HepG2 (cell line): ENCODE results near the gene SMIM13. TPM values are rescaled to one million over a fixed set of nuclear protein-coding genes. Genes with fewer than 3 reads are reported as not detected.
A peak's percentile ranks its signal among the peaks of the same experiment; 100 is the strongest.

Experiments
- HMGA1 ChIP-seq: sonication (generic); formaldehyde crosslinking; conservative IDR thresholded peaks from 2 replicates; pipeline ENCODE4 v1.4.0; 2020; ENCODE audit warnings: missing genetic modification reagents
- HNF4A ChIP-seq: sonication (generic); formaldehyde crosslinking; IDR thresholded peaks from 2 replicates; pipeline ENCODE4 v1.4.0; 2020; ENCODE audit warnings: missing genetic modification reagents
- HNRNPLL ChIP-seq: fragments of 200-400 bp; formaldehyde crosslinking; IDR thresholded peaks from 2 replicates; pipeline ENCODE4 v1.6.1; 2017; ENCODE audit warnings: mild to moderate bottlenecking, low read depth, low read length; ENCODE audit not compliant: poor library complexity, severe bottlenecking
- RBM22 ChIP-seq: fragments of 200-400 bp; formaldehyde crosslinking; optimal IDR thresholded peaks from 2 replicates; pipeline ENCODE3; 2017; ENCODE audit warnings: mild to moderate bottlenecking, low read length, moderate library complexity
- SIX4 ChIP-seq: sonication (generic); formaldehyde crosslinking; IDR thresholded peaks from 2 replicates; pipeline ENCODE4 v1.4.0; 2020; ENCODE audit warnings: missing genetic modification reagents
- TIGD3 ChIP-seq: sonication (generic); formaldehyde crosslinking; IDR thresholded peaks from 2 replicates; pipeline ENCODE4 v1.5.1; 2020; ENCODE audit warnings: mild to moderate bottlenecking, missing genetic modification reagents, borderline replicate concordance
- ZHX2 ChIP-seq, 2 experiments: sonication (generic) in 1 of 2; formaldehyde crosslinking in 1 of 2; IDR thresholded peaks; 2 replicates each; pipeline versions ENCODE4 v1.6.1 to v1.9.0; 2014 to 2022; ENCODE audit warnings: antibody characterized with exemption in 1 of 2, borderline replicate concordance in 1 of 2, inconsistent platforms in 1 of 2, low read depth in 1 of 2, missing genetic modification reagents in 1 of 2
- ZNF224 ChIP-seq: sonication (generic); formaldehyde crosslinking; IDR thresholded peaks from 2 replicates; pipeline ENCODE4 v1.5.0; 2020; ENCODE audit warnings: mild to moderate bottlenecking, missing genetic modification reagents
- ZNF33B ChIP-seq: sonication (generic); formaldehyde crosslinking; IDR thresholded peaks from 2 replicates; pipeline ENCODE4 v1.5.1; 2020; ENCODE audit warnings: mild to moderate bottlenecking, missing genetic modification reagents
- ZNF7 ChIP-seq: IDR thresholded peaks from 2 replicates; pipeline ENCODE4 v1.6.1; 2016; ENCODE audit warnings: missing biosample characterization, missing genetic modification reagents
- ZSCAN12 ChIP-seq: sonication (generic); formaldehyde crosslinking; IDR thresholded peaks from 2 replicates; pipeline ENCODE4 v1.9.0; 2021; ENCODE audit warnings: mild to moderate bottlenecking, missing genetic modification reagents
- polyA plus RNA-seq, 8 experiments: library from polyadenylated mRNA; depleted of rRNA in 3 of 8; stranded (reverse) in 7 of 8; unstranded in 1 of 8; fragments of >200 nt; fragmentation: Illumina TruSeq in 4 of 8; extraction: Trizol in 4 of 8; gene quantifications; 2 replicates each; pipeline versions ENCODE4 v1.2.1 to v1.2.3, GENCODE V29; 2011 to 2016; ENCODE audit warnings: low read depth in 4 of 8, missing spikeins in 1 of 8, mixed read lengths in 1 of 8; ENCODE audit not compliant: insufficient read depth in 1 of 8
- total RNA-seq, 5 experiments: library from RNA; depleted of rRNA; stranded (reverse); fragments of >200 nt; fragmentation: Illumina TruSeq; extraction: Trizol; gene quantifications; 2 replicates each; pipeline ENCODE4 v1.2.3, GENCODE V29; 2016; ENCODE audit warnings: low read depth in 1 of 5
- TF ChIP-seq, protein P1 (sequence below): sonication (generic); formaldehyde crosslinking; conservative IDR thresholded peaks from 2 replicates; pipeline ENCODE4 v1.4.0; 2020; ENCODE audit warnings: missing genetic modification reagents

The SMIM13 gene
- total and polyA plus RNA-seq, 2 of the 13 experiments (the other 11 are each of a cell fraction or from before 2014, with no cell fraction given), result 2.7 to 10.2 TPM

GRCh38 chr6:11164717-11165646, 71.3 kb downstream of the SMIM13 start (continued):
- TF ChIP-seq ZHX2 (IDR thresholded peaks at IDR 0.05; ENCODE audit: low read depth) (no peak), ZHX2 (CRISPR knock-in tag; IDR thresholded peaks at IDR 0.05; ENCODE audit: borderline replicate concordance) (no peak), RBM22 (no peak), HNF4A (CRISPR knock-in tag) (peak; percentile 85), ZNF224 (CRISPR knock-in tag) (no peak), ZNF33B (CRISPR knock-in tag) (no peak), HNRNPLL (no peak), SIX4 (CRISPR knock-in tag) (no peak), ZNF7 (CRISPR knock-in tag) (no peak), HMGA1 (CRISPR knock-in tag) (no peak), TIGD3 (CRISPR knock-in tag) (no peak), ZSCAN12 (CRISPR knock-in tag) (no peak)
- TF ChIP-seq, protein P1, sequence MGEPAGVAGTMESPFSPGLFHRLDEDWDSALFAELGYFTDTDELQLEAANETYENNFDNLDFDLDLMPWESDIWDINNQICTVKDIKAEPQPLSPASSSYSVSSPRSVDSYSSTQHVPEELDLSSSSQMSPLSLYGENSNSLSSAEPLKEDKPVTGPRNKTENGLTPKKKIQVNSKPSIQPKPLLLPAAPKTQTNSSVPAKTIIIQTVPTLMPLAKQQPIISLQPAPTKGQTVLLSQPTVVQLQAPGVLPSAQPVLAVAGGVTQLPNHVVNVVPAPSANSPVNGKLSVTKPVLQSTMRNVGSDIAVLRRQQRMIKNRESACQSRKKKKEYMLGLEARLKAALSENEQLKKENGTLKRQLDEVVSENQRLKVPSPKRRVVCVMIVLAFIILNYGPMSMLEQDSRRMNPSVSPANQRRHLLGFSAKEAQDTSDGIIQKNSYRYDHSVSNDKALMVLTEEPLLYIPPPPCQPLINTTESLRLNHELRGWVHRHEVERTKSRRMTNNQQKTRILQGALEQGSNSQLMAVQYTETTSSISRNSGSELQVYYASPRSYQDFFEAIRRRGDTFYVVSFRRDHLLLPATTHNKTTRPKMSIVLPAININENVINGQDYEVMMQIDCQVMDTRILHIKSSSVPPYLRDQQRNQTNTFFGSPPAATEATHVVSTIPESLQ (CRISPR knock-in tag), result no peak
